K562 (cell line): ENCODE data around the gene PMVK. TPM values are rescaled to one million over a fixed set of nuclear protein-coding genes. Genes with fewer than 3 reads are reported as not detected.
A peak's percentile ranks its signal among the peaks of the same experiment; 100 is the strongest.

Source experiments
- ATF4 ChIP-seq: fragments of 450-650 bp; formaldehyde crosslinking; IDR thresholded peaks from 2 replicates; pipeline ENCODE4 v1.4.0; 2022; ENCODE audit warnings: mild to moderate bottlenecking, moderate library complexity
- BACH1 ChIP-seq: fragments of 200-800 bp; sonication (Bioruptor generic); IDR thresholded peaks from 2 replicates; pipeline ENCODE4 v1.6.1; 2016; ENCODE audit warnings: missing genetic modification characterization, missing compliant biosample characterization
- BCOR ChIP-seq: fragments of 450-650 bp; IDR thresholded peaks from 2 replicates; pipeline ENCODE4 v1.6.1; 2016
- BRD4 ChIP-seq: fragments of 200-600 bp; sonication (generic); IDR thresholded peaks from 2 replicates; pipeline ENCODE4 v1.6.1; 2017; ENCODE audit warnings: inconsistent platforms
- CXXC5 ChIP-seq: fragments of 250-450 bp; sonication (Bioruptor Pico); IDR thresholded peaks from 2 replicates; pipeline ENCODE4 v1.8.0; 2022; ENCODE audit warnings: inconsistent platforms, mild to moderate bottlenecking, moderate library complexity
- ETS2 ChIP-seq: IDR thresholded peaks from 2 replicates; pipeline ENCODE4 v1.6.1; 2016; ENCODE audit warnings: borderline replicate concordance, missing genetic modification characterization, mild to moderate bottlenecking, moderate library complexity, missing compliant biosample characterization; ENCODE audit not compliant: poor library complexity, severe bottlenecking
- ETV5 ChIP-seq: sonication (generic); formaldehyde crosslinking; IDR thresholded peaks from 2 replicates; pipeline ENCODE4 v1.4.0; 2020; ENCODE audit warnings: low read depth, mild to moderate bottlenecking, missing genetic modification reagents
- FOXP1 ChIP-seq: sonication (generic); formaldehyde crosslinking; IDR thresholded peaks from 2 replicates; pipeline ENCODE4 v1.8.0; 2022; ENCODE audit warnings: mild to moderate bottlenecking, missing genetic modification reagents
- HCFC1 ChIP-seq: IDR thresholded peaks from 2 replicates; pipeline ENCODE4 v1.6.1; 2012; ENCODE audit warnings: low read depth, low read length, improper control_type of control experiment
- HDGF ChIP-seq: fragments of 450-650 bp; IDR thresholded peaks from 2 replicates; pipeline ENCODE4 v1.6.1; 2016
- HMG20A ChIP-seq: fragments of 450-650 bp; formaldehyde crosslinking; conservative IDR thresholded peaks from 2 replicates; pipeline ENCODE4 v1.4.0; 2020; ENCODE audit warnings: mild to moderate bottlenecking, mixed read lengths
- MNT ChIP-seq, 2 experiments: fragments of 450-650 bp; conservative IDR thresholded peaks; 2 replicates each; pipeline ENCODE4 v1.6.1; 2017; ENCODE audit warnings: mild to moderate bottlenecking in 2 of 2, moderate library complexity in 2 of 2
- NELFE ChIP-seq: IDR thresholded peaks from 2 replicates; pipeline ENCODE4 v1.6.1; 2011; ENCODE audit warnings: mild to moderate bottlenecking; ENCODE audit not compliant: insufficient read depth, insufficient read length
- NFE2 ChIP-seq: IDR thresholded peaks from 2 replicates; pipeline ENCODE4 v1.6.1; 2014; ENCODE audit warnings: antibody characterized with exemption, low read depth
- NFE2L1 ChIP-seq: fragments of 450-650 bp; IDR thresholded peaks from 2 replicates; pipeline ENCODE4 v1.6.1; 2016; ENCODE audit warnings: missing genetic modification characterization, low read depth, mild to moderate bottlenecking, missing compliant biosample characterization, moderate library complexity, borderline replicate concordance
- POLR3G ChIP-seq: IDR thresholded peaks from 2 replicates; pipeline ENCODE4 v1.6.1; 2011; ENCODE audit not compliant: insufficient read length, insufficient replicate concordance; ENCODE audit errors: extremely low read depth
- RREB1 ChIP-seq: fragments of 250-450 bp; sonication (Bioruptor Pico); IDR thresholded peaks from 2 replicates; pipeline ENCODE4 v1.4.0; 2020
- SNRNP70 ChIP-seq: fragments of 200-400 bp; formaldehyde crosslinking; optimal IDR thresholded peaks from 2 replicates; pipeline ENCODE3; 2017; ENCODE audit warnings: low read depth, low read length
- SP1 ChIP-seq: sonication (generic); formaldehyde crosslinking; IDR thresholded peaks from 2 replicates; pipeline ENCODE4 v1.8.1; 2022; ENCODE audit warnings: mild to moderate bottlenecking, missing genetic modification reagents
- XRCC3 ChIP-seq: fragments of 450-650 bp; IDR thresholded peaks from 2 replicates; pipeline ENCODE4 v1.6.1; 2017; ENCODE audit warnings: mild to moderate bottlenecking, moderate library complexity
- ZBED1 ChIP-seq: IDR thresholded peaks from 2 replicates; pipeline ENCODE4 v1.6.1; 2014
- ZNF311 ChIP-seq: fragments of 250-450 bp; sonication (Bioruptor Pico); IDR thresholded peaks from 2 replicates; pipeline ENCODE4 v1.4.0; 2020; ENCODE audit warnings: mild to moderate bottlenecking, moderate library complexity
- polyA plus RNA-seq, 8 experiments: library from polyadenylated mRNA; depleted of rRNA in 4 of 8; stranded (reverse) in 5 of 8; unstranded in 3 of 8; fragments of >200 nt; fragmentation: Nextera tagmentation in 2 of 8; fragmentation: Illumina TruSeq in 1 of 8; extraction: Ambion mirVana in 2 of 8; extraction: Trizol in 1 of 8; gene quantifications; 2 replicates each; pipeline versions ENCODE4 v1.2.1 to v1.2.3, GENCODE V29; 2011 to 2014; ENCODE audit warnings: inconsistent platforms in 1 of 8, missing spikeins in 1 of 8
- total RNA-seq, 7 experiments: library from RNA; depleted of rRNA in 6 of 7; stranded (reverse); fragments of >200 nt in 6 of 7; fragmentation: Illumina TruSeq in 2 of 7; extraction: Trizol in 2 of 7; gene quantifications; 2 replicates each; pipeline versions ENCODE4 v1.2.1 to v1.2.3, GENCODE V29; 2011 to 2021; ENCODE audit warnings: low replicate concordance in 1 of 7

PMVK gene
- total and polyA plus RNA-seq, 9 of the 15 experiments (the other 6 are each of a cell fraction or from before 2014, with no cell fraction given): 1.1 to 15.3 (median 6.3) TPM

DNA sequence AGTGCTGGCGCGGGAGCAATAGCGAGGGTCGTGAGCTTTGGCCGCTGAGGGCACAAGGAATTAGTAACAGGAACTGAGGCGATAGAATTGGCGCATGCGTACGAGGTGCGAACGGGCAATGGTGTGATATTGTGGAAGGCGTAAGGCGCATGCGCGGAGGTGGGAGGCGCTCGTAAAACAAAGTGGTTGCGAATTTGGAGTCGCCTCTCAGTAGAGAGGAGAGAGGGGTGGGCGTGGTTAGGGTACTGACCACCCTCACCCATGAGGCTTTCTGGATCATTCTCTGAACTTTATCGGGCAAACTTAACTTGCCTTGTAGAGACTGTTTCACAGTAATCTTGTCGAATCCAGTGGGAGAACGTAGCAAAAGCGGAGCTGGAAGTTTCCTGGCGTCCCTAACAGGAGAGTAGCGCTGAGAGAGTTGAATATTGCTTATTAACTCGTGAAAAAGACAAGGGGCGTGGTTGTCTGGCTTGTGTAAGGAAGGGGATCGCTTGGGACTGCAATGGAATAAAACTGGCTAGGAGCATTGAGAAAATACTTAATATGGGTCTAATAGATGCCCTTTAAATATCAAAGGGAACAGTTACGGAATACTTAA, 38.4 kb upstream of the PMVK start (continued):
- TF ChIP-seq ETS2: no peak
- 0 out of 2 replicates have a peak, but pooled peaks have one; percentile 7 for TF ChIP-seq FOXP1 (CRISPR knock-in tag)
- no peak for TF ChIP-seq BCOR
- peak; percentile 56; the same call in 1 of the 2 replicates for TF ChIP-seq SP1
- no peak for TF ChIP-seq ETV5
- TF ChIP-seq ATF4 (CRISPR knock-in tag): no peak
- no peak for TF ChIP-seq RREB1 (CRISPR knock-in tag)
- no peak for TF ChIP-seq ZNF311
- no peak for TF ChIP-seq HMG20A (CRISPR knock-in tag)
- TF ChIP-seq CXXC5: no peak
- no peak; the same call in 1 of the 2 replicates for TF ChIP-seq HCFC1
- no peak for TF ChIP-seq NFE2L1 (tag)
- no peak for TF ChIP-seq NFE2
- TF ChIP-seq BRD4: 0 out of 2 replicates have a peak, but pooled peaks have one; percentile 1
- TF ChIP-seq XRCC3: no peak
- no peak for TF ChIP-seq ZBED1
- peak; percentile 33 to 76; a peak in 3 of 4 replicates for TF ChIP-seq MNT (conservative IDR thresholded peaks at IDR 0.05)
- TF ChIP-seq BACH1 (tag): no peak
- TF ChIP-seq NELFE: no peak
- no peak for TF ChIP-seq SNRNP70
- no peak for TF ChIP-seq HDGF
- no peak for TF ChIP-seq POLR3G
